Peyer's patch (tissue), 4 donors: ENCODE measurements around the gene GABRG3.

Source experiments
- POLR2A ChIP-seq, 2 donors: fragments of 450-650 bp; IDR thresholded peaks; one replicate each; pipeline ENCODE4 v1.5.1; 2017; ENCODE audit warnings: antibody characterized with exemption in 2 of 2, mild to moderate bottlenecking in 2 of 2, moderate library complexity in 2 of 2
- TF ChIP-seq, protein P1 (sequence below), 6 experiments: fragments of 450-650 bp in 4 of 6; fragments of 200-600 bp in 2 of 6; sonication (generic) in 1 of 6; IDR thresholded peaks; one replicate each; pipeline ENCODE4 v1.5.1; 2017 to 2019; ENCODE audit warnings: antibody characterized with exemption in 6 of 6, mild to moderate bottlenecking in 3 of 6, moderate library complexity in 1 of 6

- TF ChIP-seq, protein P1, sequence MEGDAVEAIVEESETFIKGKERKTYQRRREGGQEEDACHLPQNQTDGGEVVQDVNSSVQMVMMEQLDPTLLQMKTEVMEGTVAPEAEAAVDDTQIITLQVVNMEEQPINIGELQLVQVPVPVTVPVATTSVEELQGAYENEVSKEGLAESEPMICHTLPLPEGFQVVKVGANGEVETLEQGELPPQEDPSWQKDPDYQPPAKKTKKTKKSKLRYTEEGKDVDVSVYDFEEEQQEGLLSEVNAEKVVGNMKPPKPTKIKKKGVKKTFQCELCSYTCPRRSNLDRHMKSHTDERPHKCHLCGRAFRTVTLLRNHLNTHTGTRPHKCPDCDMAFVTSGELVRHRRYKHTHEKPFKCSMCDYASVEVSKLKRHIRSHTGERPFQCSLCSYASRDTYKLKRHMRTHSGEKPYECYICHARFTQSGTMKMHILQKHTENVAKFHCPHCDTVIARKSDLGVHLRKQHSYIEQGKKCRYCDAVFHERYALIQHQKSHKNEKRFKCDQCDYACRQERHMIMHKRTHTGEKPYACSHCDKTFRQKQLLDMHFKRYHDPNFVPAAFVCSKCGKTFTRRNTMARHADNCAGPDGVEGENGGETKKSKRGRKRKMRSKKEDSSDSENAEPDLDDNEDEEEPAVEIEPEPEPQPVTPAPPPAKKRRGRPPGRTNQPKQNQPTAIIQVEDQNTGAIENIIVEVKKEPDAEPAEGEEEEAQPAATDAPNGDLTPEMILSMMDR (IDR thresholded peaks at IDR 0.05): no peak
- no peak for TF ChIP-seq POLR2A (IDR thresholded peaks at IDR 0.05)
Measured at GRCh38 chr15:27473845-27474244, 502.9 kb downstream of the GABRG3 start.
